Fibroblast of upper back skin (primary cell): Measurements from ENCODE around the gene FRAS1.
"Not testable (repeated sequence)": the region's sequence is repeated elsewhere in the genome, so short reads cannot be mapped to it uniquely, and the experiment has no call there.

Source experiments
- DNase-seq: peaks from one replicate; pipeline ENCODE4 v3.0.0-alpha.2; 2013

Gene FRAS1

GRCh38 chr4:78120144-78120880 is 63.2 kb downstream of the FRAS1 start:
- no peak for DNase-seq

- DNase-seq = no peak
Measured at GRCh38 chr4:78121338-78121904, 64.3 kb downstream of the FRAS1 start.

- not testable (repeated sequence) for DNase-seq
Measured at GRCh38 chr4:78125834-78126331, 68.8 kb downstream of the FRAS1 start.

GRCh38 chr4:78129383-78130108 is 72.4 kb downstream of the FRAS1 start:
- DNase-seq = no peak

- DNase-seq = peak; percentile 65
Measured at GRCh38 chr4:78131403-78131802, 74.3 kb downstream of the FRAS1 start.

GRCh38 chr4:78136109-78137081 is 79.3 kb downstream of the FRAS1 start:
- no peak for DNase-seq

- no peak for DNase-seq
Measured at GRCh38 chr4:78137532-78137931, 80.4 kb downstream of the FRAS1 start.

- no peak for DNase-seq
Measured at GRCh38 chr4:78138252-78138651, 81.1 kb downstream of the FRAS1 start.

GRCh38 chr4:78143634-78144033 is 86.5 kb downstream of the FRAS1 start:
- DNase-seq = no peak

- DNase-seq = no peak
Measured at GRCh38 chr4:78145008-78145407, 87.9 kb downstream of the FRAS1 start.

GRCh38 chr4:78145622-78146021 is 88.5 kb downstream of the FRAS1 start:
- DNase-seq = no peak

GRCh38 chr4:78149751-78150542 is 92.8 kb downstream of the FRAS1 start:
- no peak for DNase-seq

GRCh38 chr4:78150543-78150864 is 93.4 kb downstream of the FRAS1 start:
- peak; percentile 21 for DNase-seq

GRCh38 chr4:78152795-78153194 is 95.7 kb downstream of the FRAS1 start:
- no peak for DNase-seq

GRCh38 chr4:78154972-78155590 is 98.0 kb downstream of the FRAS1 start:
- DNase-seq = no peak

- DNase-seq = peak; percentile 45
Measured at GRCh38 chr4:78155616-78156105, 98.5 kb downstream of the FRAS1 start.

- no peak for DNase-seq
Measured at GRCh38 chr4:78156520-78156919, 99.4 kb downstream of the FRAS1 start.

GRCh38 chr4:78162342-78162741 is 105.2 kb downstream of the FRAS1 start:
- DNase-seq = no peak

GRCh38 chr4:78162821-78163220 is 105.7 kb downstream of the FRAS1 start:
- DNase-seq = no peak

- no peak for DNase-seq
Measured at GRCh38 chr4:78165758-78166157, 108.6 kb downstream of the FRAS1 start.

- peak; percentile 5 for DNase-seq
Measured at GRCh38 chr4:78166622-78167021, 109.5 kb downstream of the FRAS1 start.
